Neural crest cell (in vitro differentiated cells): ENCODE data around the gene RABEP2. TPM values are rescaled to one million over a fixed set of nuclear protein-coding genes. Genes with fewer than 3 reads are reported as not detected.
A peak's percentile ranks its signal among the peaks of the same experiment; 100 is the strongest.

Experiments
- DNase-seq: peaks from one replicate; pipeline ENCODE4 v3.0.0; 2021; ENCODE audit warnings: low read depth, mixed read lengths, low spot score
- H3K27ac Mint-ChIP-seq: one replicate; pipeline ENCODE4 v1.8.0; 2021; ENCODE audit warnings: mild to moderate bottlenecking, mixed read lengths; ENCODE audit not compliant: unreplicated experiment
- H3K27me3 Mint-ChIP-seq: 2 replicates; pipeline ENCODE4 v1.8.0; 2021; ENCODE audit warnings: low read depth, mild to moderate bottlenecking, mixed read lengths
- H3K36me3 Mint-ChIP-seq: 2 replicates; pipeline ENCODE4 v1.8.0; 2021; ENCODE audit warnings: low read depth, mild to moderate bottlenecking, mixed read lengths
- H3K4me1 Mint-ChIP-seq: 2 replicates; pipeline ENCODE4 v1.8.0; 2021; ENCODE audit warnings: mixed read lengths
- H3K4me3 Mint-ChIP-seq: one replicate; pipeline ENCODE4 v1.8.0; 2021; ENCODE audit warnings: mild to moderate bottlenecking, mixed read lengths
- H3K9me3 Mint-ChIP-seq: 2 replicates; pipeline ENCODE4 v1.8.0; 2021; ENCODE audit warnings: mixed read lengths
- total RNA-seq: library from RNA; stranded (reverse); gene quantifications from 2 replicates; pipeline ENCODE4 v1.2.1, GENCODE V29; 2021
- TF ChIP-seq, protein P1 (sequence below): fragments of 200-600 bp; sonication (generic); conservative IDR thresholded peaks from 2 replicates; pipeline ENCODE4 v1.5.0; 2021; ENCODE audit warnings: antibody characterized with exemption, mild to moderate bottlenecking

The RABEP2 gene
- total RNA-seq, 1 donor from 2014 or later = 20.2 TPM

DNA sequence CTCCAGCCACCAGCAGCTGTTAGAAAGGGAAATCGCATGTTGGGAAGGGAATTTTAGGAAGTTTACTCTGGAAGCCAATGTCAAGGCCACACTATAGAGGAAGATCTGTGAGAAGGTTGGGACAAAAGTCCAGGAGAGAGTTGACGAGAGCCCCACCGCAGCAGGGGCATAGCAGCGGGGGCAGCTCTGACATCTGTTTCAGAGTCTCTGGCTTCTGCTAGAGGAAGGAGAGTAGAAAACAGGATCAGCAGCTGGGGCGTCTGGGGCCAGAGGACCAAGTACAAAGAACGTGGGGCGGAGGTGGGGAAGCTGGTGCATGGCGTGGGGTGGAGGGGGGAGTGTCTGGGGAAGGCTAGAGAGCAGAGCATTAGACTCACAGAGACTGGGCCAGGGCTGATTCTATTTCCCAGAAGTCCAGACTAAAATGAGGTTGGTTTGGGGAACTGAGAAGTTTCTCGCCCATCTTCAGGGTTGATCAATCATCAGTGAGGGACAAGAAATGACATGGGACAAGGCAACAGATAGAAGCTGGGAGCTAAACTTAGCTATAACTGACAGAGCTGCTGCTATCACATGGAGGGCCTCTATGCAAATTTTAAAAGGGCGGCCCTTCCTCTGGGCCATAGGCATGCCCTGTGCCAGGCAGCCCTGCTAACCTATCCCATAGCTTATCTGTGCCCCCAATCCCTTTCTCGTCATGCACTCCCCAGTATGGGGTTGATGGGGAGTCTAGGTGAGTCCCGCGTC is 1.2 kb downstream of the RABEP2 start:
- Mint-ChIP-seq H3K36me3 (no peaks in the 10 kb centered on the region), H3K9me3 (no peaks in the 10 kb centered on the region), H3K27ac (no peak overlapping the region), H3K27me3 (no peaks in the 10 kb centered on the region), H3K4me3 (peak overlapping the region; percentile 99), H3K4me1 (peaks cover 19% of the 10 kb centered on the region)
- no peak for DNase-seq
- TF ChIP-seq, protein P1, sequence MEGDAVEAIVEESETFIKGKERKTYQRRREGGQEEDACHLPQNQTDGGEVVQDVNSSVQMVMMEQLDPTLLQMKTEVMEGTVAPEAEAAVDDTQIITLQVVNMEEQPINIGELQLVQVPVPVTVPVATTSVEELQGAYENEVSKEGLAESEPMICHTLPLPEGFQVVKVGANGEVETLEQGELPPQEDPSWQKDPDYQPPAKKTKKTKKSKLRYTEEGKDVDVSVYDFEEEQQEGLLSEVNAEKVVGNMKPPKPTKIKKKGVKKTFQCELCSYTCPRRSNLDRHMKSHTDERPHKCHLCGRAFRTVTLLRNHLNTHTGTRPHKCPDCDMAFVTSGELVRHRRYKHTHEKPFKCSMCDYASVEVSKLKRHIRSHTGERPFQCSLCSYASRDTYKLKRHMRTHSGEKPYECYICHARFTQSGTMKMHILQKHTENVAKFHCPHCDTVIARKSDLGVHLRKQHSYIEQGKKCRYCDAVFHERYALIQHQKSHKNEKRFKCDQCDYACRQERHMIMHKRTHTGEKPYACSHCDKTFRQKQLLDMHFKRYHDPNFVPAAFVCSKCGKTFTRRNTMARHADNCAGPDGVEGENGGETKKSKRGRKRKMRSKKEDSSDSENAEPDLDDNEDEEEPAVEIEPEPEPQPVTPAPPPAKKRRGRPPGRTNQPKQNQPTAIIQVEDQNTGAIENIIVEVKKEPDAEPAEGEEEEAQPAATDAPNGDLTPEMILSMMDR = no peak

DNA sequence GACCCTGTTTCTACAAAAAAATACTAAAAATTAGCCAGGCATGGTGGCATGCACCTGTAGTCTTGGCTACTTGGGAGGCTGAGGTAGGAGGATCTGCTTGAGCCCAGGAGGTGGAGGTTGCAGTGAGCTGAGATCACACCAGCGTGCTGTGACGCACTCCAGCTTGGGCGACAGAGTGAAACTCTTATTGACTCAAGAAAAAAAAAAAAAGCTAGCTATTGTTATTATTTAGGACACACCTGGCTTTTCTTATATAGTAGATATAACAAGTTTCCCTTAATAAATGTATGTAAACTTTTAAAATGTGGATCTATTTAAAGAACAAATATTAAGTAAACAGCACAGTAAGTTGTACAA is 1.8 kb downstream of the RABEP2 start:
- Mint-ChIP-seq H3K9me3 (no peaks in the 10 kb centered on the region), H3K27ac (no peak overlapping the region), H3K4me3 (peak overlapping the region; percentile 77)

DNA sequence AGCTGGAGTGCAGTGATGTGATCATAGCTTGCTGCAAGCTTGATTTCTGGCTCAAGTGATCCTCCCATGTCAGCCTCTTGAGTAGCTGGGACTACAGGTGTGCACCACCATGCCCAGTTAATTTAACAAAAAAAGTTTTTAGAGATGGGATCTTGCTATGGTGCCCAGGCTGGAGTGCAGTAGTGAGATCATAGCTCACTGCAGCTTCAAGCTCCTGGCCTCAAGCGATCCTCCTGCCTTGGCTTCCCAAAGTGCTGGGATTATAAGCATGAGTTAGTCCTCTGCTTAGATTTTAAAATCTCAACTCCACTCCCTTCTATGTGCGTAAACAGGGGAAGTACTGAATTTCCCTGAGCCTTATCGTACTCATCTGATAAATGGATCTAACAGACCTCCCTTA is 6.3 kb downstream of the RABEP2 start:
- no peaks in the 10 kb centered on the region for H3K9me3 Mint-ChIP-seq
- no peaks in the 10 kb centered on the region for H3K27me3 Mint-ChIP-seq
- no peak overlapping the region for H3K4me3 Mint-ChIP-seq
- no peak for DNase-seq
- peaks cover 6% of the 10 kb centered on the region for H3K36me3 Mint-ChIP-seq
- peaks cover 4% of the 10 kb centered on the region for H3K4me1 Mint-ChIP-seq
- TF ChIP-seq, protein P1 = no peak
- H3K27ac Mint-ChIP-seq = no peak overlapping the region

More for the DNA sequence above, 1.8 kb downstream of the RABEP2 start:
- DNase-seq = no peak
- H3K27me3 Mint-ChIP-seq = no peaks in the 10 kb centered on the region
- TF ChIP-seq, protein P1 = no peak
- no peaks in the 10 kb centered on the region for H3K36me3 Mint-ChIP-seq
- H3K4me1 Mint-ChIP-seq = peaks cover 19% of the 10 kb centered on the region

DNA sequence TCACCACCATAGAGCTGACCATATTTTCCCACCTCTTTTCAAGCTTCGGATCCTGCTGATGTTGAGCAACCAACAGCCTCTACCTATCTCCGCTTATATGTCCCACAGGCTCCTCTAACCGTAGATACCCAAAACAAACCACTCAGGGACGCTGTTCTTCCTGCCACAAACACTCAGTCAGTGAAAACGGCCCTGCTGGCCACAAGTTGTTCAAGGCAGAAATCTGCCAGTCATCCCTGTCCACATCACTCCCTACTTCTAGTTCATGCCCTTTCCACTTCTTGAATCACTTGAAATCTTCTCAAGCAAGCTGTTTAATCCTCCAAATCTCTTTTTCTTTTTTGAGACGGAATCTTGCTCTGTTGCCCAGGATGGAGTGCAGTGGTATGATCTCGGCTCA is 7.9 kb downstream of the RABEP2 start:
- peak overlapping the region; percentile 47 for H3K27ac Mint-ChIP-seq
- no peaks in the 10 kb centered on the region for H3K27me3 Mint-ChIP-seq
- DNase-seq = no peak
- no peaks in the 10 kb centered on the region for H3K9me3 Mint-ChIP-seq
- no peaks in the 10 kb centered on the region for H3K4me1 Mint-ChIP-seq
- peaks cover 6% of the 10 kb centered on the region for H3K36me3 Mint-ChIP-seq
- H3K4me3 Mint-ChIP-seq = no peak overlapping the region
- TF ChIP-seq, protein P1 = no peak

DNA sequence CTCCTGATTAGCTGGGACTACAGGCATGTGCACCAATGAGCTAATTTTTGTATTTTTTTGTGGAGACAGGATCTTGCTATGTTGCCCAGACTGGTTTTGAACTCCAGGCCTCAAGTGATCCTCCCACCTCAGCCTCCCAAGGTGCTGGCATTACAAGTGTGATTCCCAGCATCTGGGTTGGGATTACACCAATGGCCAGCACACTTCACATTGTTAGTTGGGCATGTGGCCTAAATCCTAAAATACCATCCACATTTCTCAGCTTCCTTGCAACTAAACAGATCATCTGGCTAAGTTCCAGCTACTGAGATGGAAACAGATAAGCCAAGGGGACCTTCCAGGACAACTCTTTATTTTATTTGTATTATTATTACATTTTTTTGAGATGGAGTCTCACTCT is 9.9 kb downstream of the RABEP2 start:
- Mint-ChIP-seq H3K27ac (no peak overlapping the region), H3K27me3 (no peaks in the 10 kb centered on the region), H3K9me3 (no peaks in the 10 kb centered on the region), H3K36me3 (peaks cover 6% of the 10 kb centered on the region), H3K4me3 (no peak overlapping the region), H3K4me1 (no peaks in the 10 kb centered on the region)
- TF ChIP-seq, protein P1 = no peak
- no peak for DNase-seq
